ENCODE data around the gene ZFAND2A.

DNA sequence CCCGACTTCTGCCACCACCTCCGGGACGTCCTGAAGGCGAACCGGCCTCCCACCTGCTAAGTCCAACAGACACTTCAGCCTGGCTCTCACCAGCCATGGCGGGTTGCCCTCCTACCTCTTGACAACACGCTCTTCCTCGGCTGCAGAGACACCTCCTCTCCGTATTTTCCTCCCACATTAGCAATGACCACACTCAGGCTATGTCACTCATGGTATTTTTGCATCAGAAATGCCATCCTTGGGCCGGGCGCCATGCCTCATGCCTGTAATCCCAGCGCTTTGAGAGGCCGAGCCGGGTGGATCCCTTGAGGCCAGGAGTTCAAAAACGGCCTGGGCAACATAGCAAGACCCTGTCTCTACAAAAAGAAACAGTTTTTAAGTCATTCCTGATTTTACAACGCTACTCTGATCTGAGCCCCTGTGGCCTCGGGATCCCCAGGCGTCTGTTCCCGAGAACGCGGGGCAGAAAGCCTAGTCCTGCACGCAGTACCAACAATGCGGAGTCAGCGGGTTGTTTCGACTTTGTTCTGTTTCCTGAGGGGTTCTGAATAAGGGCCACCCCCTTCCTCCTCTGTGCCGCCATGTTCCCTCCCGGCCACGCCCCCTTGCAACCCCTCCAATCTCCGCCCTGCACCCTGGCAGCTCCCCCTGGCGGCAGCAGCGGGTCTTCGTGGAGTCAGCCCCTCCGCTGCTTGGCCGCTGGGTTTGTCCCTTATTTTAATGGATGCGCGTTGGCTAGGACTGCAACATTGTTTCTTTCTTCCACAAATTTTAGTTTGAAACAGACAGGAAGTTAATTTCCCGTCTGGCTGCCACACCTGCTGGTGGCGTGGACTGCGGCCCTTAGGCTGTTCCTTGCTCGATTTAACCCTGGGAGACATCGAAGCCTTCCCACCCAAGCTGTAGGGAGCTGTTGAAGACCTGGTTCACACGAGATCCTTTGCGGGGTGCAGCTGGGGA is 9.7 kb upstream of the ZFAND2A start:
- TF ChIP-seq CTCF (IDR thresholded peaks at IDR 0.05) (peak; percentile 62), EZH2 (IDR thresholded peaks at IDR 0.05) (no peak)

Data from neural progenitor cell (in vitro differentiated cells).